Activated B cell treated with CpG ODN at 0.5 μM for 24 hours (primary cell): Measurements from ENCODE around the gene NCKAP5. TPM values are rescaled to one million over a fixed set of nuclear protein-coding genes. Genes with fewer than 3 reads are reported as not detected.
"Not testable (repeated sequence)": the region's sequence is repeated elsewhere in the genome, so short reads cannot be mapped to it uniquely, and the experiment has no call there.

Experiments used
- ATAC-seq: fragments of 200-7000 bp; cut with Tn5 transposase; one replicate; pipeline ENCODE4 v1.10.0; 2021; ENCODE audit warnings: low read depth, mild to moderate bottlenecking, moderate library complexity
- CTCF ChIA-PET: fragments of 350-600 bp; sonication (Branson Sonifier 250); formaldehyde crosslinking; loops from one replicate; lab custom pipeline; 2021; ENCODE audit warnings: antibody characterized with exemption; lab: Charles Lee
- POLR2A ChIA-PET: fragments of 350-600 bp; sonication (Branson Sonifier 250); formaldehyde crosslinking; loops from one replicate; lab custom pipeline; 2021; ENCODE audit warnings: antibody characterized with exemption; lab: Charles Lee
- DNase-seq: peaks from one replicate; pipeline ENCODE4 v3.0.0; 2022
- H3K27ac Mint-ChIP-seq: one replicate; pipeline ENCODE4 v1.8.0; 2020; ENCODE audit warnings: mixed read lengths
- H3K27me3 Mint-ChIP-seq: one replicate; pipeline ENCODE4 v1.8.0; 2021; ENCODE audit warnings: mixed read lengths
- H3K36me3 Mint-ChIP-seq: one replicate; pipeline ENCODE4 v1.8.0; 2021; ENCODE audit warnings: low read depth, mixed read lengths
- H3K4me1 Mint-ChIP-seq: one replicate; pipeline ENCODE4 v1.8.0; 2021; ENCODE audit warnings: mixed read lengths
- H3K4me3 Mint-ChIP-seq: one replicate; pipeline ENCODE4 v1.8.0; 2020; ENCODE audit warnings: mild to moderate bottlenecking, mixed read lengths
- H3K9me3 Mint-ChIP-seq: one replicate; pipeline ENCODE4 v1.8.0; 2020; ENCODE audit warnings: mixed read lengths
- intact Hi-C: fragments of 100-400 bp; cut with micrococcal nuclease; formaldehyde crosslinking; loops from one replicate; pipeline ENCODE4 v1.15.1; 2024
- total RNA-seq: library from RNA; stranded (reverse); gene quantifications from 2 replicates; pipeline ENCODE4 v1.2.3, GENCODE V29; 2022
- TF ChIP-seq, protein P1 (sequence below): fragments of 200-600 bp; IDR thresholded peaks from one replicate; pipeline ENCODE4 v1.8.0; 2022; ENCODE audit warnings: antibody characterized with exemption, mild to moderate bottlenecking

The NCKAP5 gene
- total RNA-seq, 1 donor from 2014 or later = not detected

DNA sequence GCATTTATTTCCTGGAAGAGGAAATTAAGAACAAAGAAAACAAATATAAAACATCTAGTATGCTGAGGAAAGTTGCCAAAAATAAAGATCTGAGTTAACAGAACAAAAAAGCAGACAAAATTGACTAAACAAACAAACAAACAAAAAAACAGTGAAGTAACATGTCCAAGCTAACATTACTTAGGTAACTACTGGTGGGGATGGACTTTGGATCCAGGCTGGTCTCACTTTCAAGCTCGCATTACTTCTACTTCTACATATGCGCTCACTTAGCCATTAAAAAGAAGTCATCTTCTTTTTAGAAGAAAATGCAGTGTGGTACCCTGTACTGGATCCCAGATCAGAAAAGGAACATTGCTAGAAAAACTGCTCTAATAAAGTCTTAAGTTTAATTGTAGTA lies 358.9 kb downstream of the NCKAP5 start:
- H3K4me1 Mint-ChIP-seq = no peaks in the 10 kb centered on the region
- no peak overlapping the region for H3K4me3 Mint-ChIP-seq
- peaks cover 10% of the 10 kb centered on the region for H3K9me3 Mint-ChIP-seq

DNA sequence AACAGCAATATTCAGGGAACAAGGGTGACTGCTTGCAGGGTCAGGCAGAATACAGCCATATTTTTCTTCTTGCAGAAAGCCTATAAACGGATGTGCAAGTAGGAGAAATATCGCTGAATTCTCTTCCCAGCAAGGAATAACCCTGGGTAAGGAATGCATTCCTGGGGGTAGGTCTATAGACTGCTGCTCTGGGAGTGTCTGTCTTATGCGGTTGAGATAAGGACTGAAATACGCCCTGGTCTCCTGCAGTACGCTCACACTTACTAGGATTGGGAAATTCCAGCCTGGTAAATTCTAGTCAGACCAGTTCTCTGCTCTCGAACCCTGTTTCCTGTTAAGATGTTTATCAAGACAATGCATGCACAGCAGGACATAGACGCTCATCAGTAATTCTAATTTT lies 361.6 kb downstream of the NCKAP5 start:
- H3K27ac Mint-ChIP-seq, H3K4me1 Mint-ChIP-seq, ATAC-seq, H3K36me3 Mint-ChIP-seq, H3K4me3 Mint-ChIP-seq, POLR2A ChIA-PET, intact Hi-C loops, H3K27me3 Mint-ChIP-seq, DNase-seq, CTCF ChIA-PET: not testable (repeated sequence)
- peaks cover 10% of the 10 kb centered on the region for H3K9me3 Mint-ChIP-seq

More for the DNA sequence above, 358.9 kb downstream of the NCKAP5 start:
- no peaks in the 10 kb centered on the region for H3K27me3 Mint-ChIP-seq
- DNase-seq (no peak), ATAC-seq (no peak)
- TF ChIP-seq, protein P1, sequence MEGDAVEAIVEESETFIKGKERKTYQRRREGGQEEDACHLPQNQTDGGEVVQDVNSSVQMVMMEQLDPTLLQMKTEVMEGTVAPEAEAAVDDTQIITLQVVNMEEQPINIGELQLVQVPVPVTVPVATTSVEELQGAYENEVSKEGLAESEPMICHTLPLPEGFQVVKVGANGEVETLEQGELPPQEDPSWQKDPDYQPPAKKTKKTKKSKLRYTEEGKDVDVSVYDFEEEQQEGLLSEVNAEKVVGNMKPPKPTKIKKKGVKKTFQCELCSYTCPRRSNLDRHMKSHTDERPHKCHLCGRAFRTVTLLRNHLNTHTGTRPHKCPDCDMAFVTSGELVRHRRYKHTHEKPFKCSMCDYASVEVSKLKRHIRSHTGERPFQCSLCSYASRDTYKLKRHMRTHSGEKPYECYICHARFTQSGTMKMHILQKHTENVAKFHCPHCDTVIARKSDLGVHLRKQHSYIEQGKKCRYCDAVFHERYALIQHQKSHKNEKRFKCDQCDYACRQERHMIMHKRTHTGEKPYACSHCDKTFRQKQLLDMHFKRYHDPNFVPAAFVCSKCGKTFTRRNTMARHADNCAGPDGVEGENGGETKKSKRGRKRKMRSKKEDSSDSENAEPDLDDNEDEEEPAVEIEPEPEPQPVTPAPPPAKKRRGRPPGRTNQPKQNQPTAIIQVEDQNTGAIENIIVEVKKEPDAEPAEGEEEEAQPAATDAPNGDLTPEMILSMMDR = no peak
- POLR2A ChIA-PET = no interaction called here
- CTCF ChIA-PET = no interaction called here
- intact Hi-C loops = no loop called here
- H3K27ac Mint-ChIP-seq = no peak overlapping the region
- H3K36me3 Mint-ChIP-seq = no peaks in the 10 kb centered on the region

DNA sequence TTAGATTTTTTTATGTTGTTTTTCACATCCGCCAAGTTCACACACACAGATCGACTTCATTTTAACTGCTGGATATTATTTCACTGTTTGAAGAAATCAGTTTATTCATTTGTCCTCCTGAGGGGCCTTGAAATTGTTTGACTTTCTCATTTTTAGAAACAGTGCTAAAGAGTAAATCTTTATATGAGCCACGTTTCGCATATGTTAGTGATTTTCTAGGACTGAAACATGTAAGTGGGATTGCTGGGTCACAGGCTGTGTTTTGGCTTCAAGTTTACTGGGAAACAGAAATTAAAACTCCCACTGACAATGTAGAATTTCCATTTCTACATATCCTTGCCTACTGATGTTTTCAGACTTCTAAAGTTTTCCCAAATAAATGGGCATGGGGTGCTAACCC lies 363.8 kb downstream of the NCKAP5 start:
- TF ChIP-seq, protein P1 = no peak
- Mint-ChIP-seq H3K27me3 (no peaks in the 10 kb centered on the region), H3K9me3 (peaks cover 14% of the 10 kb centered on the region), H3K27ac (no peak overlapping the region), H3K4me1 (no peaks in the 10 kb centered on the region), H3K36me3 (no peaks in the 10 kb centered on the region), H3K4me3 (no peak overlapping the region)
- intact Hi-C loops = no loop called here
- DNase-seq = no peak
- ChIA-PET POLR2A (no interaction called here), CTCF (no interaction called here)
- no peak for ATAC-seq

DNA sequence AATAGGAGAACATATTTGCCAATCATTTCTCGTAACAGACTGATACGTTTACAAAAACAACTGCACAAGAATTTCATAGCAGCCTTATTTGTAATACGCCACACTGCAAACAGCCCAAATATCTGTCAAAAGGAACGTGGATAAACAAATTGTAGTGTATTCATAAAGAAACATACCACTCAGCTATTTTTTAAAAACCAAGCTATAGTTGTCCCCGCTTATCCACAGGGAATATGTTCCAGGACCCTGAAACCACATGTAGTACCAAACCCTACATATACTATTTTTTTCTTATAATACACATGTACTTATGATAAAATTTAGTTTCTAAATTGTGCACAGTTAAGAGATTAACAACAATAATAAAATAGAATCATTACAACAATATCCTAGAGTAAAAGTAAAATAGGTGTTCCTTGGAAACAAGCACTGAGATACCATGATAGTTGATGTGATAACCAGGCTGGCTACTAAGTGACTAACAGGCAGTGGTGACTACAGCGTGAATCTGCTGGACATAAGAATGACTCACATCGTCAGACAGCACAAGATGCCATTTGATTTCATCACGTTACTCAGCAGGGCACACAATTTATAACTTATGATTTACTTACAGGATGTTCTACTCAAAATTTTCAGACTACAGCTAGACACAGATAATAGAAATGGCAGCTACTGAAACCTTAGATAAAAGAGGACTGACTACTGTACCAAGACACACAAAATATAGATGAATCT lies 367.4 kb downstream of the NCKAP5 start:
- no peaks in the 10 kb centered on the region for H3K27me3 Mint-ChIP-seq
- TF ChIP-seq, protein P1 = no peak
- intact Hi-C loops = no loop called here
- DNase-seq (no peak), ATAC-seq (no peak)
- ChIA-PET CTCF (no interaction called here), POLR2A (no interaction called here)
- H3K36me3 Mint-ChIP-seq = no peaks in the 10 kb centered on the region
- H3K9me3 Mint-ChIP-seq = peaks cover 4% of the 10 kb centered on the region
- H3K27ac Mint-ChIP-seq = no peak overlapping the region
- no peaks in the 10 kb centered on the region for H3K4me1 Mint-ChIP-seq
- no peak overlapping the region for H3K4me3 Mint-ChIP-seq

DNA sequence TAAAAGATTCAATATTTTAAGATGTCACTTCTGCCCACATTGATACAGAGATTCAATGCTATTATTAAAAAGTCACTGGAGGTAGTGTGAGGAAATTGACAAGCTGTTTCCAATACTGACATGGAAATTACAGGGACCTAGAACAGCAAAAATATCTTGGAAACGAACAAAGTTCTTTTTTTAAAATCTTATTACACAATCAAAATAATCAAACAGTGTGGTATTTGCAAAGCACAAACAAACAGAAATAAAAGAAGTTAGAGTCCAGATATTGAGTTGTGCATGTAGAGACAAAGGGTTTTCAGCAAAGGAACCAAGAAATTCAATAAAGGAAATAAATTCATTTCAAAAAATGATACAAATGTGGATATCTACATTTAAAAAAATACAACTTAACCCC lies 369.6 kb downstream of the NCKAP5 start:
- no peak for DNase-seq
- Mint-ChIP-seq H3K4me1 (no peaks in the 10 kb centered on the region), H3K27ac (no peak overlapping the region), H3K36me3 (no peaks in the 10 kb centered on the region), H3K9me3 (peaks cover 4% of the 10 kb centered on the region), H3K27me3 (no peaks in the 10 kb centered on the region), H3K4me3 (no peak overlapping the region)
- intact Hi-C loops = no loop called here
- ChIA-PET POLR2A (no interaction called here), CTCF (no interaction called here)
- no peak for ATAC-seq
- TF ChIP-seq, protein P1 = no peak
